ENCODE results near the gene MYH3. TPM values are rescaled to one million over a fixed set of nuclear protein-coding genes. Genes with fewer than 3 reads are reported as not detected.

Gene MYH3
- total RNA-seq, 1 experiment from 2014 or later: 0.71 TPM

- DNase-seq (ENCODE audit: low read depth, low spot score): no peak
- in situ Hi-C loops (cut with HindIII; ENCODE audit: low pct_unique_long_range_greater_than_20kb, low sequenced_read_pairs): no loop called here
Observed at GRCh38 chr17:10598621-10599020, 58.5 kb downstream of the MYH3 start.

- in situ Hi-C loops (cut with HindIII; ENCODE audit: low pct_unique_long_range_greater_than_20kb, low sequenced_read_pairs): no loop called here
- no peak for DNase-seq (ENCODE audit: low read depth, low spot score)
Observed at GRCh38 chr17:10589553-10590145, 67.5 kb downstream of the MYH3 start.

GRCh38 chr17:10585529-10585928 lies 71.6 kb downstream of the MYH3 start:
- in situ Hi-C loops (cut with HindIII; ENCODE audit: low pct_unique_long_range_greater_than_20kb, low sequenced_read_pairs): no loop called here

GRCh38 chr17:10583834-10584233 lies 73.3 kb downstream of the MYH3 start:
- DNase-seq (ENCODE audit: low read depth, low spot score): no peak
- in situ Hi-C loops (cut with HindIII; ENCODE audit: low pct_unique_long_range_greater_than_20kb, low sequenced_read_pairs): no loop called here

More at GRCh38 chr17:10585529-10585928, 71.6 kb downstream of the MYH3 start:
- DNase-seq (ENCODE audit: low read depth, low spot score): no peak

GRCh38 chr17:10579270-10579669 lies 77.8 kb downstream of the MYH3 start:
- DNase-seq (ENCODE audit: low read depth, low spot score): no peak
- in situ Hi-C loops (cut with HindIII; ENCODE audit: low pct_unique_long_range_greater_than_20kb, low sequenced_read_pairs): no loop called here

Other genes with a start within 250 kb of the MYH3 start
- gene MYH8, start 235.4 kb downstream of the MYH3 start, total RNA-seq (2014; rRNA removed; shearing (Covaris generic)): not detected in 2 replicates
- gene MYH4, start 187.8 kb downstream of the MYH3 start, total RNA-seq (2014; rRNA removed; shearing (Covaris generic)): not detected in 2 replicates
- not detected in 2 replicates for gene MYH1, start 138.8 kb downstream of the MYH3 start, total RNA-seq (2014; rRNA removed; shearing (Covaris generic))
- not detected in 2 replicates for gene MYH2, start 107.7 kb downstream of the MYH3 start, total RNA-seq (2014; rRNA removed; shearing (Covaris generic))
- 59.4 and 62.4 TPM in 2 replicates for gene SCO1, start 40.2 kb upstream of the MYH3 start, total RNA-seq (2014; rRNA removed; shearing (Covaris generic))
- 13.4 and 15.1 TPM in 2 replicates for gene ADPRM, start 40.3 kb upstream of the MYH3 start, total RNA-seq (2014; rRNA removed; shearing (Covaris generic))
- gene TMEM220, start 72.7 kb upstream of the MYH3 start, total RNA-seq (2014; rRNA removed; shearing (Covaris generic)): 10.2 and 12.6 TPM in 2 replicates
- gene TMEM238L, start 146.8 kb upstream of the MYH3 start, total RNA-seq (2014; rRNA removed; shearing (Covaris generic)): not detected in 2 replicates
- gene PIRT, start 180.8 kb upstream of the MYH3 start, total RNA-seq (2014; rRNA removed; shearing (Covaris generic)): not detected in 2 replicates